H1 (cell line): ENCODE measurements around the gene DYNLT5. TPM values are rescaled to one million over a fixed set of nuclear protein-coding genes. Genes with fewer than 3 reads are reported as not detected.

Experiments used
- CTCF ChIA-PET: fragments of 300-600 bp; sonication (Branson Sonifier 250); formaldehyde crosslinking; loops from one replicate; lab custom pipeline; 2021; ENCODE audit not compliant: partially characterized antibody; lab: Charles Lee
- POLR2A ChIA-PET: fragments of 300-600 bp; sonication (Branson Sonifier 250); formaldehyde crosslinking; loops from one replicate; lab custom pipeline; 2021; ENCODE audit warnings: inconsistent platforms; ENCODE audit not compliant: partially characterized antibody; lab: Charles Lee
- DNase-seq, 2 experiments: peaks; one replicate each; pipeline versions ENCODE4 v3.0.0 to v3.0.0-alpha.2; 2010 to 2022; ENCODE audit warnings: low spot score in 2 of 2, low read depth in 1 of 2, mixed read lengths in 1 of 2
- FAIRE-seq: peaks from 2 replicates; lab custom pipeline; 2011; peaks lifted over from hg19 to GRCh38; lab: Jason Lieb, UNC
- H2AFZ ChIP-seq: 2 replicates; pipeline ENCODE4 v1.8.1; 2012; ENCODE audit warnings: low read length, inconsistent platforms
- H2AK5ac ChIP-seq: 2 replicates; pipeline ENCODE4 v1.6.1; 2013; ENCODE audit warnings: low read depth, low read length
- H2BK120ac ChIP-seq: replicated peaks from 2 replicates; pipeline ENCODE3; 2013; ENCODE audit warnings: low read depth, low read length, inconsistent platforms
- H2BK12ac ChIP-seq: 2 replicates; pipeline ENCODE4 v1.6.1; 2013; ENCODE audit warnings: low read depth, low read length
- H2BK15ac ChIP-seq: 2 replicates; pipeline ENCODE4 v1.6.1; 2013; ENCODE audit warnings: low read length
- H2BK20ac ChIP-seq: 2 replicates; pipeline ENCODE4 v1.6.1; 2013; ENCODE audit warnings: low read length
- H2BK5ac ChIP-seq: 2 replicates; pipeline ENCODE4 v1.6.1; 2013; ENCODE audit warnings: low read depth, low read length
- H3K14ac ChIP-seq: 2 replicates; pipeline ENCODE4 v1.6.1; 2013; ENCODE audit warnings: inconsistent platforms; ENCODE audit not compliant: insufficient read length
- H3K18ac ChIP-seq: 2 replicates; pipeline ENCODE4 v1.6.1; 2013; ENCODE audit warnings: low read length; ENCODE audit errors: extremely low read depth
- H3K23ac ChIP-seq: 2 replicates; pipeline ENCODE4 v1.6.1; 2013; ENCODE audit warnings: inconsistent platforms; ENCODE audit not compliant: insufficient read length
- H3K23me2 ChIP-seq: 2 replicates; pipeline ENCODE4 v1.6.1; 2013; ENCODE audit warnings: low read depth, low read length
- H3K27ac ChIP-seq: 2 replicates; pipeline ENCODE4 v1.6.1; 2011; ENCODE audit warnings: low read depth, low read length, inconsistent platforms
- H3K27me3 ChIP-seq, 4 experiments: replicated peaks in 1 of 4; 1 replicate in 1 of 4; 2 replicates in 3 of 4; pipeline versions ENCODE4 v1.6.1 to v1.8.1; 2011 to 2013; ENCODE audit warnings: low read length in 3 of 4, mild to moderate bottlenecking in 3 of 4, inconsistent platforms in 2 of 4, mixed read lengths in 2 of 4, moderate library complexity in 1 of 4; ENCODE audit not compliant: control insufficient read depth in 3 of 4, insufficient read depth in 3 of 4; ENCODE audit errors: extremely low read depth in 1 of 4
- H3K36me3 ChIP-seq, 4 experiments: 2 replicates each; pipeline versions ENCODE4 v1.6.1 to v1.8.1; 2011 to 2013; ENCODE audit warnings: mild to moderate bottlenecking in 4 of 4, low read length in 3 of 4, moderate library complexity in 2 of 4, control low read depth in 1 of 4, inconsistent platforms in 1 of 4; ENCODE audit not compliant: insufficient read depth in 4 of 4, control insufficient read depth in 2 of 4
- H3K4ac ChIP-seq: replicated peaks from 2 replicates; pipeline ENCODE3; 2013; ENCODE audit warnings: low read length, low read depth, mixed read lengths, inconsistent platforms; ENCODE audit not compliant: insufficient read length
- H3K4me1 ChIP-seq, 4 experiments: replicated peaks in 1 of 4; 1 replicate in 1 of 4; 2 replicates in 3 of 4; pipeline versions ENCODE4 v1.6.1 to v1.8.1; 2011 to 2013; ENCODE audit warnings: low read length in 3 of 4, inconsistent platforms in 2 of 4, mixed read lengths in 1 of 4; ENCODE audit not compliant: insufficient read depth in 4 of 4, control insufficient read depth in 3 of 4
- H3K4me2 ChIP-seq, 2 experiments: 2 replicates each; pipeline versions ENCODE4 v1.6.1 to v1.8.1; 2011 to 2013; ENCODE audit warnings: low read depth in 2 of 2, low read length in 2 of 2, control low read depth in 1 of 2, inconsistent platforms in 1 of 2, mild to moderate bottlenecking in 1 of 2; ENCODE audit not compliant: insufficient read depth in 1 of 2
- H3K4me3 ChIP-seq, 4 experiments: fragments of 200-600, 300-600 bp in 1 of 4; sonication (generic), shearing (Covaris generic), sonication (Bioruptor Twin) in 1 of 4; 2 replicates each; pipeline versions ENCODE4 v1.5.1 to v1.8.1; 2011 to 2016; ENCODE audit warnings: low read length in 4 of 4, low read depth in 3 of 4, control low read depth in 2 of 4, inconsistent platforms in 2 of 4, mild to moderate bottlenecking in 2 of 4, mixed read lengths in 1 of 4, moderate library complexity in 1 of 4; ENCODE audit not compliant: insufficient read depth in 2 of 4; ENCODE audit errors: extremely low read depth in 1 of 4
- H3K56ac ChIP-seq: replicated peaks from 2 replicates; pipeline ENCODE3; 2013; ENCODE audit warnings: low read depth, mild to moderate bottlenecking, mixed read lengths, low read length, inconsistent platforms; ENCODE audit not compliant: insufficient read length
- H3K79me1 ChIP-seq: 2 replicates; pipeline ENCODE4 v1.6.1; 2013; ENCODE audit warnings: low read depth, low read length, control low read depth
- H3K79me2 ChIP-seq, 2 experiments: 2 replicates each; pipeline versions ENCODE4 v1.6.1 to v1.8.1; 2012 to 2013; ENCODE audit warnings: low read length in 2 of 2, mild to moderate bottlenecking in 2 of 2, inconsistent platforms in 1 of 2; ENCODE audit not compliant: insufficient read depth in 2 of 2, control insufficient read depth in 1 of 2
- H3K9ac ChIP-seq, 4 experiments: replicated peaks in 1 of 4; 1 replicate in 1 of 4; 2 replicates in 3 of 4; pipeline versions ENCODE4 v1.6.1 to v1.8.1; 2011 to 2013; ENCODE audit warnings: low read depth in 3 of 4, low read length in 3 of 4, control low read depth in 2 of 4, mild to moderate bottlenecking in 2 of 4, moderate library complexity in 2 of 4, inconsistent platforms in 1 of 4; ENCODE audit errors: extremely low read depth in 1 of 4
- H3K9me3 ChIP-seq, 2 experiments: 2 replicates each; pipeline versions ENCODE4 v1.6.1 to v1.8.1; 2012 to 2013; ENCODE audit warnings: mild to moderate bottlenecking in 2 of 2, moderate library complexity in 2 of 2, control low read depth in 1 of 2, inconsistent platforms in 1 of 2, low read depth in 1 of 2, low read length in 1 of 2, mixed read lengths in 1 of 2; ENCODE audit not compliant: insufficient read depth in 2 of 2
- H4K20me1 ChIP-seq, 2 experiments: replicated peaks in 1 of 2; 2 replicates each; pipeline versions ENCODE3 to v1.8.1; 2011 to 2013; ENCODE audit warnings: inconsistent platforms in 2 of 2, low read length in 2 of 2, mild to moderate bottlenecking in 1 of 2; ENCODE audit not compliant: insufficient read depth in 2 of 2, control insufficient read depth in 1 of 2
- H4K5ac ChIP-seq: 2 replicates; pipeline ENCODE4 v1.6.1; 2013; ENCODE audit warnings: low read length, low read depth, mixed read lengths, inconsistent platforms; ENCODE audit not compliant: insufficient read length
- H4K8ac ChIP-seq: 2 replicates; pipeline ENCODE4 v1.8.0; 2013; ENCODE audit warnings: mild to moderate bottlenecking, moderate library complexity, low read length, inconsistent platforms; ENCODE audit not compliant: insufficient read depth; ENCODE audit errors: extremely low read depth
- H4K91ac ChIP-seq: replicated peaks from 2 replicates; pipeline ENCODE3; 2013; ENCODE audit warnings: low read length, mixed read lengths, inconsistent platforms; ENCODE audit not compliant: insufficient read length
- ATF3 ChIP-seq: IDR thresholded peaks from 2 replicates; pipeline ENCODE4 v1.6.1; 2011; ENCODE audit warnings: low read depth, mild to moderate bottlenecking, low read length; ENCODE audit not compliant: insufficient read depth
- HDAC6 ChIP-seq: IDR thresholded peaks from one replicate; pipeline ENCODE4 v1.7.1; 2012; ENCODE audit warnings: low read depth, mild to moderate bottlenecking, inconsistent platforms, low read length, moderate library complexity
- KDM5A ChIP-seq: fragments of 200-600 bp; IDR thresholded peaks from 2 replicates; pipeline ENCODE4 v1.7.1; 2012; ENCODE audit warnings: mild to moderate bottlenecking, low read length, inconsistent platforms, mixed read lengths
- NANOG ChIP-seq: IDR thresholded peaks from 2 replicates; pipeline ENCODE4 v1.6.1; 2011; ENCODE audit warnings: low read length, low read depth, mild to moderate bottlenecking, inconsistent platforms; ENCODE audit not compliant: insufficient read depth, poor library complexity, severe bottlenecking
- PHF8 ChIP-seq: fragments of 200-600 bp; sonication (generic); conservative IDR thresholded peaks from 2 replicates; pipeline ENCODE4 v1.7.1; 2012; ENCODE audit warnings: low read depth, mild to moderate bottlenecking, inconsistent platforms, low read length, moderate library complexity
- RBBP5 ChIP-seq: IDR thresholded peaks from 2 replicates; pipeline ENCODE4 v1.7.1; 2012; ENCODE audit warnings: low read depth, mild to moderate bottlenecking, inconsistent platforms, low read length, moderate library complexity, borderline replicate concordance
- RNF2 ChIP-seq: fragments of 200-900, 300-1000 bp; sonication (generic); IDR thresholded peaks from 2 replicates; pipeline ENCODE4 v1.7.1; 2016; ENCODE audit warnings: borderline replicate concordance, low read depth, mild to moderate bottlenecking, antibody characterized with exemption, low read length; ENCODE audit not compliant: poor library complexity, severe bottlenecking; ENCODE audit errors: missing control alignments
- SP1 ChIP-seq: IDR thresholded peaks from 2 replicates; pipeline ENCODE4 v1.6.1; 2011; ENCODE audit warnings: low read depth, low read length
- whole genome bisulfite sequencing, 2 experiments: shearing (Covaris generic) in 1 of 2; methylation state at CpG; one replicate each; pipeline versions ENCODE4 v1.1.6 to v1.1.7; 2013 to 2015; ENCODE audit warnings: low lambda C conversion rate in 2 of 2, mixed read lengths in 2 of 2, inconsistent platforms in 1 of 2, low coverage in 1 of 2, missing lambda C conversion rate in 1 of 2; ENCODE audit not compliant: insufficient replicate concordance in 2 of 2, insufficient coverage in 1 of 2, insufficient read length in 1 of 2; ENCODE audit errors: extremely low coverage in 1 of 2, missing lambda C conversion rate in 1 of 2; 5-methylcytosine and 5-hydroxymethylcytosine counted together
- polyA plus RNA-seq, 7 experiments: library from polyadenylated mRNA; depleted of rRNA in 3 of 7; stranded (reverse) in 5 of 7; unstranded in 2 of 7; fragments of >200 nt in 5 of 7; fragments of 200-250 nt in 2 of 7; gene quantifications; 1 replicate in 5 of 7; 2 replicates in 1 of 7; 4 replicates in 1 of 7; pipeline versions ENCODE4 v1.2.1 to v1.2.3, GENCODE V29; 2011 to 2013; ENCODE audit warnings: missing spikeins in 2 of 7, mixed read lengths in 2 of 7
- total RNA-seq: library from RNA; stranded (reverse); fragmentation: NEBNext Ultra II Directional; extraction: Animal tissue kit (Norgen Biotek cat#: 25700); gene quantifications from 2 replicates; pipeline ENCODE4 v1.2.1, GENCODE V29; 2021
- TF ChIP-seq, protein P1 (sequence below): IDR thresholded peaks from 2 replicates; pipeline ENCODE4 v1.6.1; 2011; ENCODE audit warnings: low read length, improper control_type of control experiment

Gene DYNLT5
- total and polyA plus RNA-seq, 2 of the 8 experiments (the other 6 are each of a cell fraction or from before 2014, with no cell fraction given) = 0.93 to 1.5 TPM

DNA sequence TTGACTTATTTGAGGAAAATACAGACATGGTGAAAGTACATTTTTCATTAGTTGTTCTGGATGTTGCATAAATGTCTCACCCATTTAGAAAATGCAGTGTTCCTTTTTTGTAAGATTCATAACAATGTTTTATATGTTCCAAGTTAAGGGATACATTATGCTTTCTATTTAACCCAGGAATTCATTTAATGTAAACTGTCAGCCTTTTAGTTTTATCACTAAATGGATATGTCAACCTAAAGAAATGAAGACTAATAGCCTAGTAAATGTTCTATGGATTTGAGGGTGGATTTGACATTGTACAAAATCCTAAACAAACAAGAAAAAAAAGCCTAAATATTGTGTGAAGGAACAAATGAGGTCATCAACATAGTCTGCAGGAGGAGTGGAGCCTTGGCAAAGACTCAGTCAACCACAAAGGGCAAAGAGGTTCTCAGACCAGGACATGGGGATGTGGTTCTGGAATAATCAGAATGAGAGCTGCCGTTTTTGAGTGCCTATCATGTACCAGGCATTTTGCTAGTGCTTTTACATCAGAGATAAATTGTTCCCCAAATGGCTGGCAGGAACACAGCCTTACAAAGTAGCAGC is 57.6 kb downstream of the DYNLT5 start:
- H3K27me3 ChIP-seq = no peaks in the 10 kb centered on the region
- H3K9ac ChIP-seq = no peak overlapping the region
- no peak overlapping the region for H2BK20ac ChIP-seq
- no peak overlapping the region for H4K91ac ChIP-seq
- TF ChIP-seq SP1 (no peak), KDM5A (no peak), PHF8 (no peak), NANOG (no peak), ATF3 (no peak), RBBP5 (no peak), RNF2 (no peak), HDAC6 (no peak)
- TF ChIP-seq, protein P1, sequence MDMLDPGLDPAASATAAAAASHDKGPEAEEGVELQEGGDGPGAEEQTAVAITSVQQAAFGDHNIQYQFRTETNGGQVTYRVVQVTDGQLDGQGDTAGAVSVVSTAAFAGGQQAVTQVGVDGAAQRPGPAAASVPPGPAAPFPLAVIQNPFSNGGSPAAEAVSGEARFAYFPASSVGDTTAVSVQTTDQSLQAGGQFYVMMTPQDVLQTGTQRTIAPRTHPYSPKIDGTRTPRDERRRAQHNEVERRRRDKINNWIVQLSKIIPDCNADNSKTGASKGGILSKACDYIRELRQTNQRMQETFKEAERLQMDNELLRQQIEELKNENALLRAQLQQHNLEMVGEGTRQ = no peak
- TF ChIP-seq, all 59 proteins: peak for 0
- H3K23ac ChIP-seq = no peak overlapping the region
- no peaks in the 10 kb centered on the region for H3K23me2 ChIP-seq
- no peak overlapping the region for H3K4ac ChIP-seq
- no peak overlapping the region for H3K14ac ChIP-seq
- H3K4me2 ChIP-seq = no peak overlapping the region
- ChIA-PET CTCF (no interaction called here), POLR2A (no interaction called here)
- H2BK15ac ChIP-seq = no peak overlapping the region
- H3K4me1 ChIP-seq = no peaks in the 10 kb centered on the region
- H3K36me3 ChIP-seq = no peaks in the 10 kb centered on the region
- H3K79me1 ChIP-seq = no peaks in the 10 kb centered on the region; the same call in 1 of the 2 replicates
- no peak overlapping the region for H3K56ac ChIP-seq
- 100% methylated on average over 1 of the region's 1 CpG; no CpG with 5 or more reads in 1 of the 2 experiments for WGBS, 2 experiments
- H2BK5ac ChIP-seq = no peak overlapping the region
- no peak overlapping the region for H4K5ac ChIP-seq
- no peak overlapping the region for H3K27ac ChIP-seq
- no peak overlapping the region for H2AK5ac ChIP-seq
- no peaks in the 10 kb centered on the region for H3K9me3 ChIP-seq
- H4K20me1 ChIP-seq = no peaks in the 10 kb centered on the region
- DNase-seq (no peak), FAIRE-seq (no peak)
- H2AFZ ChIP-seq = no peak overlapping the region
- no peak overlapping the region for H3K4me3 ChIP-seq
- no peak overlapping the region for H2BK12ac ChIP-seq
- H2BK120ac ChIP-seq = no peak overlapping the region
- H3K18ac ChIP-seq = no peak overlapping the region
- no peak overlapping the region for H4K8ac ChIP-seq
- H3K79me2 ChIP-seq = no peaks in the 10 kb centered on the region
